SKM-1 (cell line): ENCODE data around the gene ERCC3.
"Not testable (repeated sequence)": the region's sequence is repeated elsewhere in the genome, so short reads cannot be mapped to it uniquely, and the experiment has no call there.

Experiments
- DNase-seq: peaks from one replicate; lab custom pipeline; 2025; ENCODE audit not compliant: unreplicated experiment; lab: John Stamatoyannopoulos, UW

ERCC3 gene

DNA sequence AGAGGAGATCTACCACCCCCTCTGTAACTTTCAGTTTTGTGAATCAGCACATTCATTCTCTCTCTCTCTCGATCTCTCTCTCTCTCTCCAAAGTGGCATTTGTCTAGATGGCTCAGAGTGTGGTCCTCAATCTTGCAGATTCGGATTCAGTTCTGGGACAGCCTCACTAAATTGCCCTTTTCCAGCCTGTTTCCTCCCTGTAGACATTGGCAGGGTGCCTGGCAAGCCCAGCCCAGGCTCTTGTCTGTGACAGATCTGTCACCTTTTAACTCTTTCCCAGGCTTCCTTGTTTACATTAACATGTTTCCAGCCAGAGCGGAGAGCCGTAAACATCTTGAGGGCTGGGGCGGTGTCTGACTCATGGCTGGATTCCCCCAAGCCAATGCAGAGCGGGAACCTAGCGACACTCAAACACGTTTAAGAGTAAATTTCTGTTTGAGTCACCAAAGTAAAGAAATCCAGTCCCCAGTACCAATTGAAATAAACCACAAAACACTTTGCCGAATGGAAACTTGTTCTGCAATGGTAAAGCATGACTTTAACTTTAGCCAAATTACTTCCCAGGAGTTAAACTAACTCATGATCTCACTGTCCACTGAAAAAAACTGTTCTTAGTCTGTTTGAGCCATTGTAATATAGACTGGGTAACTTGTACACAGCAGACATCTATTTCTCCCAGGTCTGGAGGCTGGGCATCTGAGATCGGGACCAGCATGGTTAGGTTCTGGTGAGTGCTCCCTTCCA is 67.3 kb downstream of the ERCC3 start:
- DNase-seq, result no peak

- no peak for DNase-seq
Observed at GRCh38 chr2:127226132-127226519, 67.8 kb downstream of the ERCC3 start.

DNA sequence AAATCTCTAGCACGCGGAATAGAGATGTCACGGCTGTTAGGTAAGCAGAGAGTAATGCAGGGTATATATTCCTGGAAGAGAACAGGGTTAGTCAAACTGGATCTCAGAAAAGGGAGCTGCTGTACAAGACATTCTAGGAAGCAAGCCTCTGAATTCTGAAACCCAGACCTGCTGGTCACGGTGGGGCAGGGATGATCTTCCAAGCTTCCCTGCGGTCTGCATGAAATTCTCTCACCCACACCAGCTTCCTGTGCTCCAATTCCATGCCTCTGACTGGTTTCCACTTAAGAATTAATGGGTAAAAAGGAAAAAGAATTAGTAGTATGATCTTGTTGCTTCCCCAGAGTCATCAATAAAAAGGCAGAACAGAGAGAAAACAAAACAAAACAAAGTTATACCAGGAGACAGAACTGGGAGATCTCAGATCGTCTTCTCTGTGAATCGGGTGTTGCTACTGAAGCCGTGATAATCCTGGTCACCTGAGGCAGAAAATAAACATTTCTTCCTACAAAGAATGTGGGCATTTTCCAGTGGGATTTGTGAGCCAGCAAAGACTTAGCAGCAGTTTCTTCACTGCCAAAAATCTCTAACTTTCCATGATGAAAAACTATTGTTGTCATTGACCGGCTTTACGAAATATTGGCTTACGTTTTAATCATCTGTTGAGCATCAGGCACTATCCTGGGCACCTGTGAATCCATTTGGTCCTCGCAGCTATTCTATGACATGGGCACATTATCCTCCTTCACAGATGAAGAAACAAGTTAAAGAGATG is 68.6 kb downstream of the ERCC3 start:
- no peak for DNase-seq

- DNase-seq, result not testable (repeated sequence)
Observed at GRCh38 chr2:127224135-127224534, 69.8 kb downstream of the ERCC3 start.

DNA sequence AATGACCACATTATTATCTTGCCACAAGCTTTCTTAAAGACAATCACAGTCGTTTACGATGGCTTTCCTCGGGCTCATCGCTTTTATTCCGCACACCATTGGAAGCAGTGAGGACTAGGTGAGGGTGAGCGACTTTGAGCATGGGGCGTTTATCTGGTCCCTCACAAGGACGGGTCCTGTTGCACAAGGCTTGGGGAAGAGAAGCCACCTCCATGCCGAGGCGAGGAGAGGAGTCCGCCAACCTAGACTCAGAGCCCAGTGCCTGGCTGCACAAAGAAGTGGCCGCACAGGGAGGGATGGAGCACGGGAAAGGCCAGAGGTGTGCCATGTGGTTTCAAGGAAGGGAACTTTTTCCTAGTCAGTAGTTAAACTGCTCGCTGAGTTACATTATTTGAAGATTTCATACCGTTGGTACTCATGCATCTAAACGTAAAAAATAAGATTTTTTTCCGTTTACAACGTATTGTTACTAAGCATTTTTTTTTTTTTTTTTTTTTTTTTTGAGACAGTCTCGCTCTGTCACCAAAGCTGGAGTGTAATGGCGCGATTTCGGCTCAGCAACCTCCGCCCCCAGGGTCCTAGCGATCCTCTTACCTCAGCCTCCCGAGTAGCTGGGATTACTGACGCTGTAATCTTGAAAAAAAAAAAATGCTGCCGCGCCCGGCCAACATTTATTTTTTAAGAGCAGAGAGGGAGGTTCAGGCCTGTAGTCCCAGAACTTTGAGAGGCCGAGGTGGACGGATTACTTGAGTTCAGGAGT is 73.0 kb downstream of the ERCC3 start:
- DNase-seq, result no peak

DNA sequence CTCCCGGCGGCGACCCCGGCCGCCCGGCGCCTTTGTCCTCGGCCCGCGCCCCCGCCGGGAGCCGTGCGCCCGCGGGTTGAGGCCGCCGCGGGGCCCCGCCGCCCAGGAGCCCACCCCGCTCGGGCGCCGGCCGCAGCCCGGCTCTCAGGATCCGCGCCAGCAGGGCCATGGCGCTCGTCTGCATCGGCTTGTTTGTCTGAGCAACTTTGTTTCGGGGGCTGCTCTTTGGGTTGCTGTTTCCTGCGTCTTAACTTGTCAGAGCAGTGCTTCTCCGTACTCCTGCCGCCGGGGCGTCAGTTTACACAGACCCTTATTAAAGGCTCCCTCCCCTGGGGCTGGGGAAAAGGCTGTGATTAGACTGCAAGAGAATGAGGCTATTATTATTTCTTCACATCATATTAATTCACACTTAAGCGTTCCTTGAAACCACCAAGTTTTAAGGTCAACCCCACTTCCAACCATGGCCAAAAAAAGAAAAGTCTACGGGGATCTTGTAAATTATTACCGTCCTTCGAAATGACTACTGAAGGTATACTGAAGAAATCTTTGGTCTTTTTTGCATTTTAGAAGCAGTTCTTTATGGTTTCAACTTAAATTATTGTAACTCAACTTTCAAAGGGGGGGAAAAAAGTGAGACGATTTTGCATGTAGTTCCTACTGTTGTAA is 73.7 kb downstream of the ERCC3 start, which contains the start of gene CYP27C1:
CYP27C1 (minus strand) TSS at position 198 of the 666 bp plus-strand sequence; CDS start at position 169, 29 bp downstream.
- DNase-seq, result no peak

GRCh38 chr2:127219171-127220070 is 74.5 kb downstream of the ERCC3 start:
- no peak for DNase-seq

DNA sequence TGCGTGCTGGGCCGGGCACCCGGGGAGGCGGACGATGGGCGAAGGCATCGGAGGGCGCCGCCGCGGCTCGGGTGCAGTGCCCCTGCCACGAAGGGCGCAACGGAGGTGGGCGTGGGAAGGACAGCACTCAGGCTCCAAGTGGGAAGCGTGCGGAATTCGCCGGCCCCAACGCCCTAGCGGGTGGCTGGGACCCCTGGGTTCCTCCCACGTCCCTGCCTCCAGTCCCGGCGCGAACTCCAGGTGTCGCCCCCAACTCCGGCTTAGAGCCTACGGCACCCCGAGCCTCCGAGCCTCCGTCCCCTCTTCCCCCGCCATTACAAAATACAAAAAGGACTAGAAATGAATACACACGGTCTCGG is 75.2 kb downstream of the ERCC3 start:
- DNase-seq, result no peak

- DNase-seq, result no peak
Observed at GRCh38 chr2:127217470-127218325, 76.2 kb downstream of the ERCC3 start.

DNA sequence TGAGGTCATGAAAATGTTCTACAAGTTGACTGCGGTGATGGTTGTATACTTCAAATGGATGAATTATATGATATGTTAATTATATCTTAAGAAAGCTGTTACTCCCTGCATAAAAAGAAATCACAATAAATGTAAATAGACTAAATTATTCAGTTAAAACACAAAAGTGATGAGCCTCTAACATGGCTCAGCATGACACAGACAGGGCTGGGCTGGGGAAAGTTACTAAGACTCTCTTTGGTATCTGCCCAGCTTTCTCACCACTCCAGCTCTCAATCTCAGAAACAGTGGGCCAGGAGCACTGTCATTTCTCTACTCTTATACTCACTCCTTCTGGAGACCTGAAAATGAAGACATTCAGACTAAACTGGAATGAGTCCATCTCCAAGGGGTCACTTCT is 77.4 kb downstream of the ERCC3 start:
- no peak for DNase-seq

GRCh38 chr2:127216095-127216494 is 77.8 kb downstream of the ERCC3 start:
- no peak for DNase-seq

DNA sequence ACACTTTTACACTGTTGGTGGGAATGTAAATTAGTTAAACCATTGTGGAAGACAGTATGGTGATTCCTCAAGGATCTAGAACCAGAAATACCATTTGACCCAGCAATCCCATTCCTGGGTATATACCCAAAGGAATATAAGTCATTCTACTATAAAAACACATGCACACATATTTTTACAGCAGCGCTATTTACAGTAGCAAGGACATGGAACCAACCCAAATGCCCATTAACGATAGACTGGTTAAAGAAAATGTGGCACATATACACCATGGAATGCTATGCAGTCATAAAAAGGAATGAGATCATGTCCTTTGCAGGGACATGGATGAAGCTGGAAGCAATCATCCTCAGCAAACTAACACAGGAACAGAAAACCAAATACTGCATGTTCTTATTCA is 79.7 kb downstream of the ERCC3 start:
- not testable (repeated sequence) for DNase-seq

DNA sequence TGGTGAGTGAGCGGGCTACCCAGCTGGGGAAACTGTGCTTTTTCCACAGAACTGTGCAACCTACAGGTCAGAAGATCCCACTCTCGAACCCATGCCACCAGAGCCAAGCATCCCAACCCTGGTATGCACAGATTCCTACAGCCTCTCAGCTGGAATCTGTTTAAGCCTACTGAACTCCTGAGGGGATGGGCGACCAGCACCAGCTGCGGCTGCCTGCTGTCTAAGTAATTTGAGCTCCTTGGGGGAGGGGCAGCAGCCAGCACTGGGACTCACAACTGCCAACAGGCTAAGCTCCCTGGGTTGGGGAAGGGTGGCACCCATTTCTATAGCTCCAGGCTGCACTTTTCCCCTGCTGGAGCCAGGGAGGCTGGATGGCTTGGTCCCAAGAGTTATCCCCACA is 85.6 kb downstream of the ERCC3 start:
- DNase-seq, result no peak
